Femur (tissue), 1 donor: ENCODE measurements around the gene CACNB4.
A peak's percentile ranks its signal among the peaks of the same experiment; 100 is the strongest.
"Not testable (repeated sequence)": the region's sequence is repeated elsewhere in the genome, so short reads cannot be mapped to it uniquely, and the experiment has no call there.

Source experiments
- DNase-seq: peaks from one replicate; pipeline ENCODE4 v3.0.0-alpha.2; 2017

CACNB4 gene

DNA sequence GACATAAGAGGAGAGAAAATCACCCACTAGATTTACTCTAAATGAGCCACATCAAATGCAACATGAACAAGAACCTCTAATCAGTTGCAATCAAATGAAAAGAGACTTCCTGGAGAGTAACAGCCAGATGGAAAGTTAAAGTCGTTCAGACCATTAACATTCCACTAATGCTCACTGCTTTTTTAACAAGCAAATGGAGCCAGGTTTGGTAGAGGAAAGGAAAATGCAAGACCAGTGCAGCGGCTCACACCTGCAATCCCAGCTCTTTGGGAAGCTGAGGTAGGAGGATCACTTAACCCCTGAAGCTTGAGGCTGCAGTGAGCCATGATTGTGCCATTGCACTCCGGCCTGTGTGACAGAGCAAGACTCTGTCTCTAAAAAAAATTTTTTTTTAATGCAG is 48.5 kb downstream of the CACNB4 start:
- no peak for DNase-seq

DNA sequence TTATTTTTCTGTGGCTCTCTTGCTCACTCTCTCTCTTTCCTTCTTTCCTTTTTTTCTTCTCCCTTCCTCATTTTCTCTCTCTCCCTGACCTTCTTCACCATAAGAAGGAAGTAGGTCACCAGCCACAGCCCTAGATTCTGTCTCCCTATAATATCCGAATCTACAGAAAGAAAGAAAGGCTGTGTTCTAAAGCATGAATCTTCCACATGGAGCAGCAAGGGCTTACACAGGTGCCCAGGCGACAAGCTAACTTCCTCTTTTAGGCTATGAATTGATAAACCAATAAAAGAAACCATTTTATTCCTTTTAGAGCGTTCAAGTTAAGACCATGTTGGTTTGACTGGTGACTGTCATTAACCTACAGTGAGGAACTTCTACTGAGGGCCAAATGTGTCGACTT is 49.3 kb downstream of the CACNB4 start:
- DNase-seq, result no peak

DNA sequence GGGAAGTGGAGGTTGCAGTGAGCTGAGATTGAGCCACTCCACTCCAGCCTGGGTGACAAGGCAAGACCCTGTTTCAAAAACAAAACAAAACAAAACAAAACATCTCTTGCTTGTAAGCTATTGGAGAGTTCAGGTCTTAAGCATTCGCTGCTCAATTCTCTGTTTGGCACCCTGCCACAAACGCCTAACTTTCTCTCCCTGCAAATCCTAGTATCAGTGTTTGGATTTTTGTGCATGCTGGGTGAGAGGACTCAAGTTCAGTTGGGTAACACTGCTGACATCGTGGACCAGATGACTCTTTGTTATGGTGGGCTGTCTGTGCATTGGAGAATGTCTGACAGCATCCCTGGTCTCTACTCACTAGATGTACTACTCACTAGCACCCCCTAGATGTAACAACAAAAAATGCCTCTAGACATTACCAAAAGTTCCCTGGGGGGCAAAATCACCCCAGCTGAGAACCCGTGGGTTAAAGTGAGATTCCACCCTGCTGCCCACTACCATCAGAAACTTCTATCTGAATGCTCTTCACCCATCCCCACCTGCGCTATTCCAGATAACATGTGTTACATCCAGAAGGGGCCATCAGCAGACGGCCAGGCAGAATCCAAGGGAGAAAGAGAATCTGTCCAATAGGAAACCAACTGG is 50.9 kb downstream of the CACNB4 start:
- DNase-seq, result no peak

DNA sequence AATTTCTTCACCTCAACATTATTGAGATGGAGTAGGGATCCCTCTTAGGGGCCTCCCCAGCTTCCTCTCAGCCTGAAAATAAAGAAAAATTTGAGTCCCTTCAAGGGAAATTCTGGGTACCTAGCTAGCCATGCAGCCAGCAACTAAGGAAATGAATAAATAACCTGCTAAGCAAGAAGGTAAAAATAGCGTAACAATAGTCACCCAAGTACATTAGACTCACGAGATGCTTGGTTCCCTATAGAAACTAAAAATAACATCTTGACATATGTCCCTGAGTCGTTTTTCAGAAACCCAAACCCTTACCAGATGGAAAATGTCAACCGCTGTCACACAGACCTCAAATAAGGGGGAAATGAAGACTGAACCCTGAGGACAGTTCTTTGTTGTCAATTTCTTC is 51.9 kb downstream of the CACNB4 start:
- no peak for DNase-seq

DNA sequence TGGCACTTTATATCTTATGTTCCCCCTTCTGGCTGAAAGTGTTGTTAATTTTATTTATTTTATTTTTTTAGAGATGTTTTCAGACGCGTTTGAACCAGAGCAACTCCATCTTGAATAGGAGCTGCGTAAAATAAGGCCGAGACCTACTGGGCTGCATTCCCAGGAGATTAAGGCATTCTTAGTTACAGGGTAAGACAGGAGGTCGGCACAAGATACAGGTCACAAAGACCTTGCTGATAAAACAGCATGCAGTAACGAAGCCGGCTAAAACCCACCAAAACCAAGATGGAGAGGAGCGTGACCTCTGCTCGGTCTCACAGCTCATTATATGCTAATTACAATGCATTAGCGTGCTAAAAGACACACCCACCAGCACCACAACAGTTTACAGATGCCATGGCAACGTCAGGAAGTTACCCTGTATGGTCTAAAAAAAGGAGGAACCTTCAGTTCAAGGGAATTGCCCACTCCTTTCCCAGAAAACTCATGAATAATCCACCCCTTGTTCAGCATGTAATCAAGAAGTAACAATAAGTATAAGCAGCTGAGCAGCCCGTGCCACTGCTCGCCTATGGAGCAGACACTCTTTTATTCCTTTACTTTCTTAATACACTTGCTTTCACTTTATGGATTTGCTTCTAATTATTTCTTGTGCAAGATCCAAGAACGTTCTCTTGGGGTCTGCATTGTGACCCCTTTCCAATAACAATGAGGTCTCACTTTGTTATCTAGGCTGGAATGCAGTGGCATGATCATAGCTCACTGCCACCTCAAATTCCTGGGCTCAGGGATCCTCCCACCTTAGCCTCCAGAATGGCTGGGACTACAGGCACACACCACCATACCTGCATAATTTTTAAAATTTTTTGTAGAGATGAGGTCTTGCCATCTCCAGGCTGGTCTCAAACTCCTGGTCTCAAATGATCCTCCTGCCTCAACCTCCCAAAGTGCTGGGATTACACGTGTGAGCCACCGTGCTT is 55.9 kb downstream of the CACNB4 start:
- no peak for DNase-seq

DNA sequence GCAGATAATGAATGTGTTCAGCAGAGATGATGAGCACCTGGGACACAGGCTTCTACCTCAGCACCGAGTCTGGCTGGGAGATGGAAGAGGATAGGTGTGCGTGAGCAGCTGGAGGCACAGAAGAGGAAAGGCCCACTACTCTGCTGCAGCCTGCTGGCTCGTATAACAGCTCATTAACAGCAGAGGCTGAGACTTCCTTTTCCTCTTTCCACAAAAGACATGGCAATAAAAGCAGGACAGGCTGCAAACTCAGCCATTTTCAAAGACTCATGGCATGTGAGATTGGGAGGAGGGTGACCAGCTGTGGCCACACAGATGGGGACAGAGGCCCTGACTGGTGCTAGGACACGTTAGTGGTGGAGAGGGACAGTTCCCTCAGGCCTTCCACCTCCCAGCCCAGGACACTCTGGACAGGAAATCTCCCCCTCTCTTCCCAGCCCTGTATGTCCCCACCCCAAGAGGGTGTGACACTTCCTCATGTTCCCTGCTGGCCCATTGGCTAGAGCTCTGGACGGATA is 60.3 kb downstream of the CACNB4 start:
- no peak for DNase-seq

DNA sequence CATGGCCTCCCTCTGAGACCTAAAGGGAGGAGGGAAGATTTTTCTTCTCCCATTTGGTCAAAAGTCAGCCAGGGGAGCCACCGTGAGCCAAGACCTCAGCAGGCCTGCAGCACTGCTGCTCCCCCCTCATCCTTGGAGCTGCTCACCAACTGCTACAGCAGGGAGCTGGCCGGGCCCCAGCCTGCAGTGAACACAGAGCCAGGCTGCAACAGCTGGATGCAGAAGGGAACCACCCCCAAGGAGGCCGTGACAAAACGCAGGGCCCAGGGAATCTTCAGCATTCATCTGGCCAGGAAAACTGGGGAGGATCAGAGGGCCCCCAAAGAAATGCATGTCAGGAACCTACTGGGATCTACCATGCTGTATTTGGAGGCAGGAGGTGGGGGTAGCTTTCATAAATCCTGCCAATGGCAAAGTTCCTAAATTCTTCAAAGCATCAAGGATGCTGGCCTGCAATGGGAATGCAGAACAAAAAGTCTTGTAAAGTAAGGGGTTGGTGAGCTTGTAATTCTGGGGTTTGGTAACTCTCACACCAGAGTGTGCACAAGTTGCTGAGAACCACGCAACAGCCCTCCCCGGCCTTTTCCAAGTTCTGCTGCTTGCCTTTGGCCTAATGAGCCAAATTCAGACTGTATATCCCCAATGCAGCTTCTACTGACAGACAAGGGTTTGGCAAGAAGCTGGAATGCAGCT is 61.0 kb downstream of the CACNB4 start:
- DNase-seq, result peak; percentile 80

DNA sequence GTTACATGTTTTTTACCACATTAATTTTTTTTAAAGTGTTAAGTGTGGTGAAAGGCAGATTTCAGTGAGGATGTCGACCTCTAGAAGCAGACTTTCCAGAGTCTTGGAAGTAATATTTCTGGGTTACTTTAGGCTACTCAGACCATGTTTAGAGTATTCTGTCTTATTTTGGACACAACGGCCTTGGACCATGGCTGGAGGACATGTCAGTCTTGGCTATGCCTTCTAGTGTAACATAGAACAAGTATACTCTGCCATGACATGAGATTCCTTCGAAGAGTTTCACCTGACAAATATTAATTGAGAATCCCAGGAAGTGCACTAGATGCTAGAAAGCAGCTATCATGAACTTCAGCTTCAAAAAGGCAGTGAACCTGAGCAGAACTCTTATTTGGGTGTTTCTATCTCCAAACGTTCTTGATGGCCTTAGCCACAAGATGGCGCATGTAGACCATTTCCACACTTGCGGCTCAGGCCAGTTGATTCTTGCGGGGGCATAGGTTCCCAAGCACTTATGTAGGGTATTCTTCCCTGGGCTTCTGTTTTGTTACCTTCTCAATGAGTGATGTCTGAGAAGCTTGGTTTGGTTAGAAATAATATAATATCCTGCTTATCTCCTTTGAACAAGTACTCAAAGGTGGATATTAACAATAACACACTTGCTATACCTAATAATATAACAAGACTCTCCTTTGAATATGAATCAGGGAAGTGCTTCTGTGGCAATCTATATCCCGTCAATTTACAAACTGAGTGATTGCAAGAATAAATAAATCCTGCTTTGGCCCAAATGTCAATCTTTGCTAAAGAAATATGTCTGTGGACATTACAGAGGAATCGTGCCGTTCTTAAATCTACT is 62.0 kb downstream of the CACNB4 start:
- peak; percentile 84 for DNase-seq

DNA sequence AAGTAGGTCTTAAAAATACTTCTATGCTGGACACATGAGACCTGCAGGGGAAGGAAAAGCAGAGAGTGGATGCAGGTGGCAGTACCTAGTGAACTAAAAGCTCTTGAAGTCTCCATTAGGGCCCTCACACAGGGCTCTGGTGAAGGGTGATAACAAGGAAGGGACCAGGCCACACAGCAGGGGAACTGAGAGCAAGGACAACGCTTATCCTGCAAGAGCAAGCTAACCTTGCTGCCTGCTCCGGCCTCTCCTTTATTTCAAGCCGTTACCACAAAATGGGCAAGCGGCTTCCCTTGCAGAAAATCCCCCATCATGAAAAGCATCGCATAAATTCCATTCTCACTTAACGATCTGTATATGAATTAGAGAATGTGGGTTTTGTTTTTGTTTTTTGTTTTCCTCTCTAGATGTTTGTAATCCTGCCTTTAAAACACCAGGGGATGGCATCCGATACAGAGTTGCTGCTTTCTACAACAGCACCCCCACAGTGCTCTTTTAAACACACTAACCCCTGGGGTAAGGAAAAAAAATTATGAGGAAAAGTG is 64.5 kb downstream of the CACNB4 start:
- no peak for DNase-seq

DNA sequence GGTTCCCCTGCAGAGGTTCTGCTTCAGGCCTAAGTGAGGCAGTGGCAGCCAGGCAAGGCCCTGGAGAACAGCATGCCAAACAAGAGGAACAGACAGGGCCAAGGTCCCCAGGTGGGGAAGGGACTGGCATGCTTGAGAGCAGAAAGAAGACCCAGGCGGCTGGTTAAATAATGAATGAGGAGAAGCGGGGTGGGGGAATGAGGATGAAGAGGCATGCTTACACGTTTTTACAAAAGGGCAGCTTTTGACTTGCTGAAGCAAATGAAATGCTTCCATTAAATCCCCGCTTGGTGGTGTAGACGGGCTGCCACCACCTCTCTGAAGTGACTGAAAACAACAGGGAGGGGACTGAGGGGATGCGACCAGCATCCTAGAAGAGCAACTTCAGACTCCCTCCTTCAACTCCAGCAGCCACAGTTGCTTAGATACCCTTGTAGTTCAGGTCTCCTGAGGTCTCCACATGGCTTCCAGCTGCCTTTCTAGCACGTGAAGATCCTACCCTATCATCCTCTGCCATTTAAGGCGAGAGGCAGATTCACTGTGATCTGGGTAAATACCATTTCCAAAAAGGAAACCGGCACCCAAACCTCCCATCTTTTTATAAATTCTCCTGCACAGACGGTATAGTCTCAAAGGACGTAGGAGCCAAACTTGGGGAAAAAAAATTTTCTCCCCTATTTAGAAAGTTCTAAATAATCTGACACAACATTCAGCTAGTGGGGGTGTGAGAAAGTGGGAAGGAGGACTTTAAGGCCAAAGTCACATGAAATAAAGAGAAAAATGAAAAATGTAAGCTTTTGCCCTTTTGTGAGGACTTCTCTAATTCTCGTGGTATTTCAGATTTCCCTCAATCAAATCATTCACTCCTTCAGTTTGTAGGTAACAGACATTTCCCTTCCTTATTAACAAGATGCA is 65.6 kb downstream of the CACNB4 start:
- no peak for DNase-seq

DNA sequence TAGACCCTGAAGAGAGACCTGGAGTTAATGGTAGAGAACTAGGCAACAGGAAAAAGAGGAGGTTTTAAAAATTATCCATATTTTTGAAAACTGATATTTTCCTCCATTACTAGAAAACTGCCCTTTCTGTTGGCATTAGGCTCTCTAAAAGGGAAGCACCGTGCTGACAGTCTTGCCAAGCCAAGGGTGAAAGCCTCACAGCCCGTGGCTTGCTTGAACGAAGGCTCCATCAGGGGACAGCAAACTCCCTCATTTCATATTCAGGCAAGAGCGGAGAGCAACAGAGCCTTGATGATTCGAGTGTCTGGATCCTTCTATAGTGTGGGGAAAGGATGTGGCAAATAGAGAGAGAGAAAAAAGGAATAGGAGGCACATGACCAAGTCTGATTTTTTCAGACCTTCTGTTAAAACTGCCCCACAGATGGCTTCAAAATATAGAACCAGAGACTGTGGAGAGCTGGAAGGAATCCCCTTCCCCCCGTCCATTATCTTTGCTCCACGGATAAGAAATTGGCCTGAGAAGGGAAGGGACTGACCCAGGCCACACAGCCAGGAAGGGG is 67.0 kb downstream of the CACNB4 start:
- no peak for DNase-seq

DNA sequence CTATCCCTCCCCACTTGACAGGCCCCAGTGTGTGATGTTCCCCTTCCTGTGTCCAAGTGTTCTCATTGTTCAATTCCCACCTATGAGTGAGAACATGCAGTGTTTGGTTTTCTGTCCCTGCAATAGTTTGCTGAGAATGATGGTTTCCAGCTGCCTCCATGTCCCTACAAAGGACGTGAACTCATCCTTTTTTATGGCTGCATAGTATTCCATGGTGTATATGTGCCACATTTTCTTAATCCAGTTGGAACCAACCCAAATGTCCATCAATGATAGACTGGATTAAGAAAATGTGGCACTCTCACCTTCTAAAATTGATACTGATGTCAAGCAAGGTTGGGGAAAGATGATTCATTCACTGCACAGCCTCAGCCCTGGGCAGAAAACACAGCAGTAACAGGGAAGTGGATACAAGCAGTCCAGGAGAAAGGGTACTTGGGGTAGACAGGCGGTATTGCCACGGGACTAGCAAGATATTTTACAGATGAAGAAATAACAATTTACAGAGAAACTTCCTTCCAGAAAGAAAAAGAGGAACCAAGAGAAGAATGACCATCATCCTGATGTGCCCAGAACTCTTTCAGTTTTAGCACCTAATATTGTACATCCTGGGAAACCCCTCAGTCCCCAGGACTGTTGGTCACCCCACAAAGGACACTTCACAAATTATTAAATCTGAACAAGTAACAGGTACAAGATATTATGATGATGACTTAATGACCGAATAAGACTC is 68.1 kb downstream of the CACNB4 start:
- DNase-seq, result not testable (repeated sequence)

DNA sequence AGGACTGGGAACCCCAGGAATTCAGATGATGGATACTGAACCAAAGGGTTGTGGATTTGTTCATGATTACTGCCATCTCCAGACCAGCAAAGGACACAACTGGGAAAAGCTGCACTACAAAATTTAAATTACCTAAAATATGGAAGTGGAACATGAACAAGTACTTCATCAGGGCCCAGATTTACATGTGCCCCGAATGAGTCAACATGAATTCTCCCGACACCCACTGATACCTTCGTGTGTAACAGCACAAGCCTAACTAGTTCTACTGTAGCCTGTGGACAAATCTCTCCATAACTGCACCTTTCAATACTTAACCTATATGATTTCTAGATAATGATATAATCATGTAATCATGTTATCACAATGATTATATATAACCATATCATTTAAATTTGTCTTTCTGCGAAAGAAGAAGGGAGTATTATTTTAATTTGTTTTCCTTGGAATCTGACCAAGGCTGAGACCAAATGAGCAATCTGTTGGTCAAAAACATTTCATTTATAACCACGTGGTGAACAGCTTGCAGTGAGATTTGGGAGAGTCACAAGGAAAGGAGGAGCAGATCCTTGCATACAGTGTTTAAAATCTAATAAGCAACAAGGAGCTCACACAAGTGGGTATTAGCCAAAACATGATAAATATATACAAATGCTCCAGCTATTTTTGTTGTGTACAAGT is 70.5 kb downstream of the CACNB4 start:
- no peak for DNase-seq

DNA sequence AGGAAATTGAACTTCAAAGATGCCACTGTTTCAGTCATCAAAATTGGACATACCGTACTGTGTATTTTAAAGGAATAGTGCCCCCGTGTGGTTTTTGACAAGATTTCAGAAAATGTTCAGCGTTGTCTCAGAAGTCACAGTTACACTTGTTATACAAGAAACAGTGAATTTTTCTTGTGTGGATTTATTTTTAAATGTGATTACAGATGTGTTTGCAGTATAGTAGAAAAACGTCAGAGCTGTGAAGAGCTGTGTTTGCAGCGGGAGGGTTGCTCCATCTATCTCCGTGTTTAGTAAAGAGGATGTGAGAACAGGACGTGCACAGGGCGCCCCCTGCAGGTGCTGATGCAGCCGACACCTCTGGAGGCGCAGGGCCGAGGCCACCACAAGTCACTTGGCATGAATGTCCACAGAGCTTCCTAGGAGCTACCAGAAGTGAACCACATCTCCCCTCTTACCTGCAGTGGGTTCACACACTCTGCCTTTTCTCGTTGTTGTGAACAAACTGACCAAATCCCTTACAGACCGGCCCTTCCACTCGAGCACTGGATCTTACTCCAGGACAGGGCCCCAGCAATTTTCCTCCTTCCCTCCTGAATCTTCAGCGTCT is 73.1 kb downstream of the CACNB4 start:
- peak; percentile 86 for DNase-seq

DNA sequence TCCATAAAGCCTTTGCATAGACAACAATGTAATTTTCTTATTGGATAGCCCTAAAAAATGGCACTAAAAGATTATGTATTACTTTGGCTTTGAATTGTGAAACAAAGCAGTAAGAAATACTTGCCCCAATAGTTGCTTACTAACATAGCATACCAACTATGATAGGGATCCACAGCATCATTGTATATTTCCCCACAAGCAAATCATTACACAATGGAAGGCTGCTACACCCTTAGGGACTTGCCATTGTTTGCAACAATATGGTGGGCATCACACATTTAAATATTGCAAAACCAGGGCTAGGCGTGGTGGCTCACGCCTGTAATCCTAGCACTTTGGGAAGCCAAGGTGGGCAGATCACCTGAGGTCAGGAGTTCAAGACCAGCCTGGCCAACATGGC is 74.4 kb downstream of the CACNB4 start:
- DNase-seq, result no peak

DNA sequence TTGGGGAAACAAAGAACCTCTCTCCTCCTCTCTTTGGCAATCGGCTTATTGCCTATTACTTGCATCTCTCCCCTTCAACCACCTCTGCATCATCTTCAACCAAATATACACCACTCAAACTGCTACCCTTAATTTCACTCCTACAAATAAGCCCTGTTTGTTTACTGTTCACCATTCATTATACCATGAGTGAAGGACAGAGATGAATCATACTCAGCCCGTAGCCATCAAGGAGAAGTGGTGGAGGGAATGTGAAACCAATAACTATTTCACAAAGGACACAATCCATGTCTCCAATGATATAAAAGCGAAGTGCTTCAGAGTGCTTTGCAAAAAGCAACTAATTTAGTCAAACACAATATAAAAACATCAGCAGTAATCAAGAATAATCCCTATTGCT is 76.8 kb downstream of the CACNB4 start:
- DNase-seq, result no peak

DNA sequence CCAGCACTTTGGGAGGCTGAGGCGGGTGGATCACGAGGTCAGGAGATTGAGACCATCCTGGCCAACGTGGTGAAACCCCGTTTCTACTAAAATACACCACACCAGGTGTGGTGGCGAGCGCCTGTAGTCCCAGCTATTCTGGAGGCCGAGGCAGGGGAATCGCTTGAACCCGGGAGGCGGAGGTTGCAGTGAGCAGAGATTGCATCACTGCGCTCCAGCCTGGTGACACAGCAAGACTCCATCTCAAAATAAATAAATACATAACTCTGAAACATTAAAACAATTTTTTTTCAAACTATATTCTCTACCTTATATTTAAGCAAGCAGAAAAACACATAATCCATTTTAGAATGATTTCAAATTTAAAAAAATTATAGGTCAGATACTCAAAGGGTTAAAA is 77.8 kb downstream of the CACNB4 start:
- DNase-seq, result not testable (repeated sequence)

DNA sequence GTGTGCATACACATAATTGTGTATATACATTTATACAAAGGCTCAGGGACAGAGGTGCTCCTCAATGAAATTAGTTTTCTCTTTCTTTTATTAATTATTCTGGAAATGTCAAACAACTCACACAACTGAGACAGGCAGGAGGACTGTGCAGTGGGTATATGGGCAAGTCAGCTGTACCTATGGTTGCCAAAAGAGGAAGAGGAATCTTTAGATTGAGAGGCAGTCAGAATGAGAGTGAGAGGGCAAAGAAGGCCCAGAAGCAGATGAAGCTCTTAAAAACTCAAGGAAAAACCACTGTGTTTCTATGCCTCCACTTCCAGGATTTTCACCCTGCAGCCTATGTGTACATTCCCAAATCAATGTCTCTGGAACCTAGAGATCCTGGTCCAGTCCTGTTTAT is 79.1 kb downstream of the CACNB4 start:
- DNase-seq, result no peak
